T-helper 22 cell (primary cell): ENCODE measurements around the gene NMT2.
"Not testable (repeated sequence)": the region's sequence is repeated elsewhere in the genome, so short reads cannot be mapped to it uniquely, and the experiment has no call there.

Experiments used
- DNase-seq: peaks from one replicate; pipeline ENCODE4 v3.0.0-alpha.2; 2020; ENCODE audit warnings: low read depth

NMT2 gene

DNA sequence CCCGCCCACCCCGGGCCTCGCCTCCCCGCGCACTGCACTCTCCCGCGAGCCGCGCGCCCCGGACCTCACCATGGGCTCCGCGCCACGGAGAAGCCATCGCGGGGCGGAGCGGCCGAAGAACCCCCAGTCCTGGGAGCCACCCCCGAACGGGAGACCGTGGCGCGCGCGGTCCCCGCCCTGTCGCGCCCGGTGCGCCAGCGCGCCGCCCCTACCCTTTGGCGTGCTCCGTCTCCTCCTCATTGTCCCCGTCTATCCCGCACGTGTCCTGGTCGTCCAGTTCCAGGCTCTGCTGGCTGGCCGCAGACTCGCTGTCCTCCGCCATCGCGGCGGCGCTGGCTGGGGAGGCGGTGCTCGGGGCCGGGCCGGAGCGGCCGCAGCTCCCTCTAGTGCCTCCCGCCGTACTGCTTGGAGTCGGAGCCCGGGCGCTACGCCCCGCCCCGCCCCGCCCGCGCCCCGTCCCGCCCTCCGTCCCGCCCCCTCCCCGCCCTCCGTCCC is at the start of gene NMT2:
NMT2 (minus strand) TSS at position 403 of the 495 bp plus-strand sequence; CDS start at position 322, 81 bp downstream.
- DNase-seq: no peak

DNA sequence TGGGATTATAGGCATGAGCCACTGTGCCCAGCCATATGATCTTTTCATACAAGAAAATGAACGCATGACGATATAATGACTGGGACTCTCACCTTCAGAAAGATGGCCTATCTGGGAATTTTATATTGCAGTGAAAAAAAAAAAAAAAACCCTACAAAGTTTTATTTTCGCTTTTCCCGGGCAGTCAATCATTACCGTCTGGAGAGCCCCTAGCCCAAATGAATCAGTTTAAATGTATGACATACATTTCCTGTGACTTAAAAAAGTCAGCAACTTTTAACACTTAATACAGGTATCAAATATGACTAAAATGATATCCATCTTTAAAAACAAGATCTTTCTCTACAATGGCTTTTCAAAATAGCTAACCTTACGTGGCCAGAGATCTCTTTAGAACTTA is 48.2 kb upstream of the NMT2 start:
- no peak for DNase-seq

DNA sequence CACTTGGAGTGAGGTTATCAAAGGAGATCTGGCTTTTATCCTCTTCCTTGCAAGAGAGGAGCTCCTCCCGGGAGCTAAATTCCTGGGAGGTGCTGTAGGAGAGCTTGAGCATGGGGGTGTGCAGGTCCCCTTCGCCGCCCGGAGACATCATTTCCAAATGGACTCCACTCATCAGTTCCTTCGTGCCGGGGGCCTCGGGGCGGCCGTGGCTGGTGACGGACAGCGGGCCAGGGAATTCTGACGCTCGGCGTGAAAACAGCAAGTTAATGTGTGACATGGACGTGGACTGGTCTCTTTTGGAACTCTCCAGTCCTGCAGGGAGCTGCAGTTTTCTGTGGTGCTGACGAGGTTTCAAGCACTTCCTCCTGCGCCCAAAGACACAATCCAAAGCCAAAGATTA is 45.7 kb upstream of the NMT2 start:
- no peak for DNase-seq

DNA sequence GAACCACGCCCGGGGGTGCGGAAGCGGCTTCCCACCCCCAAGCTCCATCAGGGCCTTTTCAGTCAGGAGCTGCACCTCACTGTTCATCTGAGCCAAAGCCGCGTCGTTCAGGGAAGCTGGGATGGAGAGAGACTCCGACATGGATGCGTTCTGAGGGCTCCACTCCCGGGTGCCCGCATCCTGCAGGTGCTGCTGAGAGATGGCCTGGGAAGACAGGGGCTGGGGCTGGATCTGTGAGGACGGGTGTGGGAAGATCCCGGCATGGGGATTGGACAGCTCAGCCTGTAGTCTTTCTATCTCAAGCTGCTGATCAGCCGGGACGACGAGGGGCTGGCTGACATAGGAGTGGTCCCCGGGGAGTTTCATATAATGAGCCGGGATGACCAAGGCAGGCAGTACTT is 45.0 kb upstream of the NMT2 start:
- DNase-seq: no peak

DNA sequence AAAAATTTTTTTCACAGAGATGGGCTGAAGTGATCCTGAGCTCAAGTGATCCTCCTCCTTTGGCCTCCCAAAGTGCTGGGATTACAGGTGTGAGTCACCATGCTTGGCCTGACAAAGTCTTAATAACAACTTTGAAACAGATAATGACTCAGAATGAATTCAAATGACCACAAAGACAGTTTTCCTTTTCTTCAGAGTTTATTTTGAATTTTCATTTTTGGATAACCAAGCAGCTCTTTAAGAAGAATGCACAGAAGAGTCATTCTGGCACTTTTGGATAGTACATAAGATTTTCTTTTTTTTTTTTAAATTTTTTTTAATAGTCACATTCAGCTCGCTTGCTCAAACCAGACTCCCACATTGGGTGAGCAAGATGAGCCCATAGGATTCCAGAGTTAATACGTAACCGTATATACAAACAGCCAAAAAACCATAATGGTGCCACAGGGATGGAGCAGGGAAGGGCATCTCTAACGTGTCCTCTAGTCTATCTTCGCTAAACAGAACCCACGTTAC is 43.0 kb upstream of the NMT2 start:
- no peak for DNase-seq

DNA sequence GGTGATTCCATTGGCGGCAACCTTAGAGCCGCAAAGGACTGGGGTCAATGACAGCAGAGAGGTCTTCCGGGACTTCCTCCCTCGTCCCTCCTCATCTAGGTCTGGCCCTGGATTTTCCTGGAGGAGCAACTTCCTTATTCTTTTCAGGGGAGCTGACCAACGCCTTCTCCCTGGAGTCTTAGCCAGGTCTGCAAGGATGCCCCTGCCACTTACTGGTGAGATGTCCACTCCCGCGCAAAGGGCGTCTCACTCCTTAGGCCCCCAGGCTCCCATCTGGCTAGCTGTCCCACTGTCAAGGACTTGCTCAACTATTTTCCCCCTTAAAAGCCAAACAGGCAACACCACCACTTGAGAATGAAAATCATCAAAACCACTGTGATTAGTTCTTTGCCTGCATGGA is 42.0 kb upstream of the NMT2 start:
- no peak for DNase-seq

DNA sequence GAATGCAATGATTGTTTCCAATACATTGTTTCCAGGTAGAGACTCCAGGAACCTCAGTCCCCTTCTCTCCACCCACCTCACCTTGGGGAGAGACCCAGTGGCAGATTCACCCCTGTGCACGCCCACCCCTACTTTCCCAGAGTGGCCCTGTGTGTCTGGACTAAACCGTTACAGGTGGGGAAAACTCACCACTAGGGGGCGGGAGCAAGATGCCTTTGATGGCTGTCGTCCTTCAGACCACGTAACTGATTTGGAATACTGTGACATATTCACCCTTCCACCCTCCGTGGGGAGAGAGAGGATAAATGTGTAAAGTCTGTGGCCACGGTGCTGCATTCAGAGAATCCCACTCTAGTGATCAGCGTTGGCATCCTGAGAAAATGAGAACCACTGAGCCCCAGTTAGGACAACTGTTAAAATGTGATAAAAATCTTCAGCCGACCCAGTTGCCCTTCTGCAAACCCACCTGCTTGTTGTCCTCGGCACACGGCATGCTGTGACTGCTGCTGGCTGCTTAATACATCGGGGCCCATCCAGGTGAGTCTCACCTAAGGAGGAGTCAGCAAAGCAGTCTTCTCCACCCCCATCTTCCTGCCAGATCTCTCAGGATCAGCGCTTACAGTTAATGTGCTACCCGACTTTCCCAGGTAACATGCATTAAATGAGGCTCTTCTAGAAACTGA is 41.5 kb upstream of the NMT2 start:
- DNase-seq: peak; percentile 59

DNA sequence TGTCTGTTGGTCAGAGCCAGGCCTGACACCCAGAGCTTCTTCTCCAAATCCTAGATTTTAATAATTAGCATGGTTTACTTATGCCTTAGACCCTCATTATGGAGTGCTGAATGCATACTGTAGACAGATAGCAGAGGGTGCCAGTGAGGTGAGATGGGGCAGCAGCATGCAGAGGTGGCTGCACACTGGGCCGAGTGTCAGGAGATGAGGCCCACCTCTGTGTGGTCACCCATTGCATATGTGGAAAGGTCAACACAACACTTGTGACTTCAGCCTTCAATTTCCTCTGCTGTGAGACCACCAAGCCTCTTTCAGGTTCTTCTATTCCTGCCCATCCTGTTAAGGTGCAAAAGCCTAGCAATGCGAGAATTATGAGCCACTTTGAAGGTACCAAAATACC is 39.7 kb upstream of the NMT2 start:
- DNase-seq: no peak

DNA sequence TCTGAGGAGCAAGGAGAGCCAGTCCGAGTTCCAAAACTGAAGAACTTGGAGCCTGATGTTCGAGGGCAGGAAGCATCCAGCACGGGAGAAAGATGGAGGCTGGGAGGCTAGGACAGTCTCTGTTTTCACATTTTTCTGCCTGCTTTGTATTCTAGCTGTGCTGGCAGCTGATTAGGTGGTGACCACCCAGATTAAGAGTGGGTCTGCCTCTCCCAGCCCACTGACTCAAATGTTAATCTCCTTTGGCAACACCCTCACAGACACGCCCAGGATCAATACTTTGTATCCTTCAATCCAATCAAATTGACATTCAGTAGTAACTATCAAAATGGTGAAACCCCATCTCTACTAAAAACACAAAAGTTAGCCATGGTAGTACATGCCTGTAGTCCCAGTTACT is 38.9 kb upstream of the NMT2 start:
- DNase-seq: not testable (repeated sequence)

DNA sequence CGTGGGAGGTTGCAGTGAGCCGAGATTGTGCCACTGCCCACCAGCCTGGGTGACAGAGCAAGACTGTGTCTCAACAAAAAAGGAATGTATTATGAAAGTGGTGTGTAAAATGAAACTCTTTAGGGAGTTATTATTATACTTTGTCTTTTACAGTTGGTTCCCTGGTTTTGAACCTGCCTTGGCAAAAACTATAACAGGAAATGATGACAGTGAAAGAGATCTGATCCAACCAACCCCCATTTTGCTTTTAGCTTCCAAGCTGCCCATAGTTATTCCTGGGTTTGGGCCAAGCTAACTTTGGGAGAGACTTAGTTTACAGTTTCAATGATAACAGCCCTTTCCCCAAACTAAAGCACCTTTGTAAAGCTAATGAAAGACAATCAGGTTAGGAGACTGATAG is 34.1 kb upstream of the NMT2 start:
- no peak for DNase-seq

DNA sequence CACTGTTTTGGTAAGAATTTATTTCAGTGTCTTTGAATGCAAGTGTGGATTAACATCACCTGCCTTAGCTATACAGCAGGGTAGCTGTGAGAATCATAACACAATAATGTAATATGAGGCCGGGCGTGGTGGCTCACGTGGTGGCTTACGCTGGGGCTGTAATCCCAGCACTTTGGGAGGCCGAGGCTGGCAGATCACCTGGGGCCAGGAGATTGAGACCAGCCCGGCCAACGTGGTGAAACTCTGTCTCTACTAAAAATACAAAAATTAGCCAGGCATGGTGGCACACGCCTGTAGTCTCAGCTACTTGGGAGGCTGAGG is 33.8 kb upstream of the NMT2 start:
- DNase-seq: not testable (repeated sequence)

DNA sequence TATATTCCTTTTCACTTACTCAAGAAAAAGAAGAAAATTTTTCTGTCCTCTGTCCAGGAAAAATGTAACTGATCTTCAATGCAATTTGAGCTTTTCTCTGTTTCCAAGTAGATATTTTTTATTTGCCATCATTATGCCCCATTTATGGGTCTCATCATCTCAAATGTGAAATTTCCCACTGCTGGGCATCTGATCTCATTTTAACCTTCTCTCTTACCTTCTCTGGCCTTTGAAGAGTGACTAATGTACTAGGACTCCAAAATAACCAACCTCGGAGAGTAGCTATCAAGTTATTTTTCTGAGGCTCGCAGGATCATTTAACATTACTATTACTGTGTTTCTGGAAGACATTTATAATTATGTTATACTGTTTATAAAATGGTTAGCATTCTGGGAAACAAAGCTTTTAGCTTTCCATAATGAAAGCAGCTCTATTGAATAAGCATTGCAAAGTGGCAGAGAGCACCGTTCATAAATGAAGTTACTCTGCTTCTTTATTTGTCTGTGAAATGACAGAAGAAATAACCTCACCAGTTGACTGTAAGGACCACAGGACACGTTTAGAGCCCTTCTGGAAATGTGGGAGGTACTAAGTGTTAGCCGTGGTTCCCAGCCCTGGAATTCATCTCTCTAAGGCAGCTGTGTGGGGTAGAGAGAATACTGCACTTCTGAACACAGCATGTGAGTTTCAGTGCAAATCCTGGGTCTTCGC is 33.3 kb upstream of the NMT2 start:
- DNase-seq: no peak

DNA sequence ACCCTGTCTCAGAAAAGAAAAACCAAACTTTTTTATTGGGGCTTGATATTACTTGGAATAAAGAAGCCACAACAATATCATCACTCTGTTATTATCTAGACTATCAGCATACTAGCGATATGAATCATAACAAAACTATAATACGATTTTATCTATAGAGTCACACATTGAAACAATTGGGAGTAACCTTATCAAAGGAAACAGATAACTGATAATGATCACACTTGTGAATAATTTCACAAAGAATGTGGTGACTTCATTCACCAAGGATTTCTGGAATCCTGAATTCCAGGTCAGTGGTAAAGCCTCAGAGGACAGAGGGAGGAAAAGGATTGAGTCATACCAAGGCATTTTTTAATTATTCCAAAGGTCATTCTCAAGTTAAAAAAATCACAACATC is 32.1 kb upstream of the NMT2 start:
- DNase-seq: no peak

DNA sequence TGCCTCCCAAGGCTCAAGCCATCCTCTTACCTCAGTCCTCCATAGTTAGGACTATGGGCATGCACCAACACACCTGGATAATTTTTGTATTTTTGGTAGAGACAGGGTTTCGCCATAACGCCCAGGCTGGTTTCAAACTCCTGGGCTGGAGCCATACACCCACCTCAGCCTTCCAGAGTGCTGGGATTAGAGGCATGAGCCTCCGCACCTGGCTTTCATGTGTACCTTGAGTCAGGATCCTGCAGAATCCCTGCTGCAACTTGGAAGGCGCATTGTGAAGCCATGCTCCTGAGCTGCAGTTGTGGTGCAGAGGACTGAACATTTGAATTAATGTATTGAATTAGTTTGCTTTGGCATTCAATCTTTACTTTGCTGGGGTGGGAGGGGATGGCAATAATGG is 29.4 kb upstream of the NMT2 start:
- DNase-seq: no peak

DNA sequence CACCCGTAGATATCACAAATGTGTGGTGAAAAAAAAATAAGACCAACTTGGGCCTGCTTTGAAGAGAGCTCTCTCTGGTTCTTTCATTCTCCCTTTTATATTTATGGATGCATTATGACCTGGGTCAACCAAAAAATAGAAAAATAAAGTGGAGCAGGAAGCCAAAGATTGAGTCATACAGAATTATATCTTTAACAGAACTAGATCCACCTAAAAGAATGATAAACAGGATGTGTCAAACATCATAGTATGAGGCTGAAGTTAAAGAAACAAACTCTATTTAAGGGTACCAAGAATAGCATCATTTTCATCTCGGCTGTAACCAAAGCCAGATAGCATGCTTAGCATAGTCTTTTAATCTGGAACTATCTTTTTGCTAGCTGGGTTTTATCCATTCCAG is 28.8 kb upstream of the NMT2 start:
- DNase-seq: no peak

DNA sequence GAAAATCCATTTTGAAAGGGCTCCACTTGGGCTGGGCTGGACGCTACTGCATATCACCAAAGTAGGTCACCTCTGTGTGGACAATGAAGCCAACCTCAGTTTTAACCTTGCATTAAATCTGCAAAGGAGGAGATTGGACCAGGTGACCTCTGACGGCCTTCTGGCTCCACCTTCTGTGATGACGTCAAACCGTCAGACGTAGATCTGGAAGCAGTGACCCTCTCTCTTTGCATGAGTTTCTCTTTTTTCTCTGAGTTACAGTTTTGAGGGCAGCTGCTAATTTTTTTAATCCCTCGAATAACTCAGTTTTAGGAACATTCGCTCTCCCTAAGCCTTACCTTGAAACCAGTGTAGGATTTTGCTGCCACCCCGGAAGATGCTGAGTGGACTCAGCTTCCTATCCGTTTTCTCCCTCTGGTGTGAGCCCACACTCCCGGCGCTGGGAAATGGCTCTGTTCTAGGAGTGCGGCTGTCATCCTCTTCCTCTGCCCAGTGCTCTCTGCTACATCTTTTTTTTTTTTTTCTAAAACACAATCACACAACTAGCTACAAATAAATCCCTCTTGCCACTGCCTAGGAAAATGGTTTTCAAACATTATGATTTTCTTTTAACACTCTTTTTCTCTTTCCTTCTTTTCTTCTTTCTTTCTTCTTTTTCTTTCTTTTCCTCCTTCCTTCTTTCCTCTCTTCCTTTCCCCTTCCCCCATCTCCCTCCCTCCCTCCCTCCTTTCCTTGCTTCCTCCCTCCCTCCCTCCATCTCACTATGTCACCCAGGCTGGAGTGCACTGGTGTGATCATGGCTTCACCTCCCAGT is 27.7 kb upstream of the NMT2 start:
- DNase-seq: no peak

DNA sequence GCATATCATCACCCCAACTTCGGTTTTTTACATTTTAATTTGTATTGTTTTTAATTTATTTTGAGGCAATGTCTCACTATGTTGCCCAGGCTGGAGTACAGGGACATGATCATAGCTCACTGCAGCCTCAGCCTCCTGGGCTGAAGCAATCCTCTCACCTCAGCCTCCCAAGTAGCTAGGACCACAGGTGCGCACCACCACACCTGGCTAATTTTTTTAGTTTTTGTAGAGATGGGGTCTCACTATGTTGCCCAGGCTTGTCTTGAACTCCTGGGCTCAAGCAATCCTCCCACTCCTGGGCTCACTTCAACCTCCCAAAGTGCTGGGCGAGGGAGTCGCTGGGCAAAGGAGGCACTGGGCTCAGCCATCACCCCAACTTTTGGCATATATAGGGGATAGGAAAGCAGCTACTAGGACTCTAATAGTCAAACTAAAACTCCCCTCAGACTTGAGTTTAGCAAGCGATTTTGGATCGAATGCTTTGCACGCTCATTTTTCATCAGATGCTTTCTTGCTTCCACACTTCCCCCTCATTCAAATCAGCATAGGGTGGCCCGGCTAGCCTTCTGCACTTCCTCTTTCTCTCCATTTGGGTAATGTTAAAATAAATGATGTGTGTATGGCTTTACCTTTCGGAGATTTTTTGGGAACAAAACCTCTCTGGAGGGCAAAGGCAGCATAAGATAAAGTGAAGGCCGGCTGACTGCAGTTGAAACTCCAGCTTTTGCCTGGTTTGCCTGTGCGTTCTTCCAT is 20.8 kb upstream of the NMT2 start:
- no peak for DNase-seq

DNA sequence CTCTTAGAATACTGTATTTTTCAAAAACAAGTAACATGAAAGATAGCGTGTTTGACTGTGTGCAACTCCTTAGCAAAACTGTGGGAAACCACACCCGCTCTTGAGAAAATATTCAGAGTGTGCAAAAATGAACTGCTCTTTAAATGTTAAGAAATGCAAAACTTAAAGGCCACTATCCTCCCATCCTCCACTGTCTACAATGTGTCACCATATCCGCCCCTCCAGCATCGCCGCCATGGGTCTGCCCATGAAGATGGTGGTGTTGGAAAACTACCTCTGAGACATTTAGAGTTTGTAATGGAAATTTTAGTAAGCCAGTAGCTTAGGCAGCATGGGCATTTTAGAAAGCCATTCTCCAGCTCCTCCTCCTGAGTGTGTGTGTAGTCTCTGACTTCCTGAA is 20.1 kb upstream of the NMT2 start:
- DNase-seq: no peak

DNA sequence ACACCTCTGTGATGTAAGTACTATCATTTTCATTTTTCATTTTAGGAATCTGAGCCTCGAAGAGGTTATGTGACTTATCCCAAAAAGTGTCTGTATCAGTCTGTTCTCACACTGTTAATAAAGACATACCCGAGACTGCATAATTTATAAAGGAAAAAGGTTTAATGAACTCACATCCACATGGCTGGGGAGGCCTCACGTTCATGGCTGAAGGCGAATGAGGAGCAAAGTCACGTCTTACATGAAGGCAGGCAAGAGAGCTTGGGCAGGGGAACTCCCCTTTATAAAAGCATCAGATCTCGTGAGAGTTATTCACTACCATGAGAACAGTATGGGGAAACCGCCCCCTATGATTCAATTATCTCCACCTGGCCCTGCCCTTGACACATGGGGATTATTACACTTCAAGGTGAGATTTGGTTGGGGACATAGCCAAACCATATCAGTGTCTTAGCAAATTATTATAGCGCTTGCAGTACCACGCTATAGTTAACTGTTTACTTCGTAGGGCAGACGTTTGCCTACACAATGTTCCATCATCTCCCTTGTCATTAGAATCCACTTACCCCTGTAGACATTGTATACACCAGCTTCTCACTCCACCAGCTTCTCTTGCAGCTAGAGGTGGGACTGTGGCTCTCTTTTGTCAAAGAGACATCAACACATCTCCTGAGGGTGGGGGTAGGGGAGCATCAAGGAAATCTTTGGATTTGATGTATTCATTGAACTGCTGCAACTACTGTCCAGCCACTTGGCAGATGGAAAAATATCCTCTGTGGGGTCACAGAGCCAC is 15.4 kb upstream of the NMT2 start:
- no peak for DNase-seq

DNA sequence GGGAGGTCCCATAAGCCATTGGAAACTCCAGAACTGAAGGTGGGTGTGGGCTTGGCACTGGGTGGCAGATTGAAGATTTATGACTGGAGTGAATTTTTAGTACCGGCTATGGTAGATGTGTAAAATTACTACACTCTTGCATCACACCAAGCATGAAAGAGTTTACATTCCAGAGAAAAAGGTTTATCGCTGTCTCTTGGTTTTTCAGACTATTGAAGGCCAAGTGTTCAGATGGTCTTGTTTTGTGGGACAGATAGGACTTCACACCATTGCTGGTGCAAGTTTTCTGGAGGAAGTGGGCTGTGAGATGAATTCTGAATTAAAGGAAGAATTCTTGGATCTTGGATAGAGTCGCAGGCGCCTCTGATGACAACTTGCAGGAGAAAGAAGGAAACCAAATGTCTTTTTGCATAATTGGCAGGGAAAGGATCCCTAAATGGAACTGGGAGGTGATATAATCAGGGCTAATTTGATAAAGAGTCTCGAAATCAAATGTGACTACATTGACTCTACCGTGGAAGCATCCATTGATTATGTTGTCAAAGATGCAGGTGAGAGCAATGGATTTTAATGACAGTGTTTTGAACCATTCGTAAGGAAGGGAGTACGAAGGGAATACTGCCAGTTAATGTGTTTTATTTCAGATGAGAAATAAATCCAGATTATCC is 14.2 kb upstream of the NMT2 start:
- no peak for DNase-seq
